Measurements from ENCODE around the gene SUMO3.
A peak's percentile ranks its signal among the peaks of the same experiment; 100 is the strongest.

Gene SUMO3

DNA sequence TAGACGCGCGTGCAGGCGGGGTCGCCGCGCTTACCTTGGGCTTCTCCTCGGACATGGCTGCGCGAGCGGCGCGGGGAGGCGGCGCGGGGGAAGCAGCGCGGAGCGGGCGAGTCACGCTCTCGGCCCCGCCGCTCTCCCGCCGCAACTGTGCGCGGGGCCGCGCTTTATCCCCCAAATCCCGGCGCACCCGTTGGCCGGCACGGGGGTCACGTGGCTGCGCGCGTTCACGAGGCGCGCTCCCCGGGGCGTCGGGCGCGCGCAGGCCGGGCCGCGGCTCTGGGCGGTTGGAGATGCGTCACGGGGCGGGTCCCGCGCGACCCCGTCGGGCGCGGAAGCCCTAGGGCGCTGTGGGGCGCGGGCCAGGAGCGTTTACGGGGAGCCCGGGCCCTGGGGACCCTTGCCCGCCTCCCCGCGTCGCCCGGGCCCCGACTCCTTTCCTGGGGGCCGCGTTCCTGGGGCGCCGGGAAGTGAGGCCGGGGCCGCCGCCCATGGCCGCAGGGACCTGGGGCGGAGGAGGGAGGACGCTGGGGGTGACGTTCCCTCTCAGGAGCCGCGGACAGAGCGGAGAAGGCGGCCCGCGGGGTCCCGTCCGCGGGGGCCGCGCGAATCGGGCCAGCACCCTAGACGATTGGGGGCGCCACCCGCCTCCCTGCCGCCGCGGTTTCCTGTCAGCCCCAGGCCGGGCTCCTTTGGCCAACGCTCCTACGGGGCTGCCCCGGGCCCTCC, at the start of gene SUMO3:
Gene SUMO3 (minus strand): TSS at position 149 of the 726 bp plus-strand sequence. CDS start 94 bp downstream, at position 55.
- H3K4me1 ChIP-seq = peaks cover 45 to 55% (median 53%) of the 10 kb centered on the region in 10 experiments

DNA sequence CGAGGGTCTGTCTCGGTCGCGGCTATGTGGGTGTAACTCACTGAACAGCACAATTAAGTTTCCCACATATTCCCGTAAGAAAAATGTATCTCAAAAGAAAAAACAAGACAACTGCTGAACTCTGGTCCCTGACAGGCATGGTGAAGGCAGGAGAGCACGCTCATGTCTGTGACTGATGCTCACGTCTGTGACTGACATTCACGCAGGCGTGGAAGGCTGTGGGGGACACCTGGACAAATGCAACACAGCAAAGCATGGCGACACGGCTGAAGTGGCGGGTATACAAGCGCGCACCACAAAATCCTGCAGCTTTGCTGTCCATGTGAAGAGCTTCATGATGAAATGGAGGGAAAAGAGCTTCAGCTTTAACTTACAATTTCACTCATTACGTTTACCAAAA, 49.6 kb upstream of the SUMO3 start:
- Histone ChIP-seq H3K4me1 (peaks cover 71 to 91% (median 86%) of the 10 kb centered on the region in 10 experiments), H3K36me3 (peaks cover 32 to 75% (median 60%) of the 10 kb centered on the region in 11 experiments), H3K27ac (peak overlapping the region in 5 of 11 experiments; percentile 23 to 69 (median 59); a peak in 5 of 22 replicates), H3K9me3 (replicated peaks in 1 of 11) (no peaks in the 10 kb centered on the region), H3K27me3 (peaks cover 0 to 14% (median 0%) of the 10 kb centered on the region in 11 experiments; a peak in 6 of 22 replicates), H3K9ac (peak overlapping the region in 2 of 11 experiments; percentile 28 to 42; a peak in 1 of 22 replicates), H3K4me2 (peak overlapping the region; percentile 82 to 99 (median 97)), H4K20me1 (peaks cover 99 to 100% (median 100%) of the 10 kb centered on the region in 11 experiments), H3K4me3 (0 out of 20 replicates have a peak overlapping the region, but pooled peaks of 1 of the 10 experiments have one; percentile 32)
- TF ChIP-seq Cebpa-rat (IDR thresholded peaks at IDR 0.05) = no peak

More for the DNA sequence above, at the start of gene SUMO3:
- Histone ChIP-seq H3K9ac (peak within 1 kb of the TSS; percentile 95 to 99 (median 97)), H3K4me3 (peak within 1 kb of the TSS; percentile 67 to 84 (median 80)), H4K20me1 (peaks cover 43 to 45% (median 44%) of the 10 kb centered on the region in 11 experiments), H3K36me3 (peaks cover 4 to 22% (median 10%) of the 10 kb centered on the region in 11 experiments; a peak in 18 of 22 replicates), H3K4me2 (peak within 1 kb of the TSS; percentile 88 to 99 (median 96)), H3K27me3 (no peaks in the 10 kb centered on the region), H3K9me3 (replicated peaks in 1 of 11) (peaks cover 25 to 42% (median 34%) of the 10 kb centered on the region in 11 experiments), H3K27ac (peak within 1 kb of the TSS; percentile 95 to 100 (median 98))
- no peak for TF ChIP-seq Cebpa-rat (IDR thresholded peaks at IDR 0.05)

DNA sequence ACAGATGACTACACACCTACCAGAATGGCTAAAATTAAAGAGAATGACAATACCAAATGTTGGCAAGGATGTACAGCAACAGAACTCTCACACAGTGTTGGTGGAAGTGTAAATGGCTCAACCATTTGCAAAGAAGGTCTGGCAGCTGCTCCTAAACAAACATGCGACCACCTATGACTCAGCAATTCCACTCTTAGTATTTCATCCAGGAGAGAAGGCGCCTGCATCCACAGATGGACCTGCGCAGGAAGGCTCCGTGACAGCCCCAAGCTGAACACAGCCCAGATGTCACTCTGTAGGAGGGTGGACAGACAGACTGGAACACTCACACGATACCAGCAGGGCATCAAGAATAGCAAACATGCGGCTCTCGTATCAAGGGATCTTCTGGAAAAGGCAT, 48.9 kb upstream of the SUMO3 start:
- Histone ChIP-seq H3K27me3 (peaks cover 0 to 14% (median 0%) of the 10 kb centered on the region in 11 experiments; a peak in 6 of 22 replicates), H3K4me2 (peak overlapping the region; percentile 82 to 99 (median 97)), H3K9me3 (replicated peaks in 1 of 11) (no peaks in the 10 kb centered on the region), H3K36me3 (peaks cover 38 to 82% (median 67%) of the 10 kb centered on the region in 11 experiments), H3K27ac (peak overlapping the region in 9 of 11 experiments; percentile 13 to 77 (median 62); a peak in 11 of 22 replicates), H3K9ac (peak overlapping the region in 3 of 11 experiments; percentile 11 to 42 (median 25); a peak in 5 of 22 replicates), H3K4me1 (peaks cover 71 to 93% (median 83%) of the 10 kb centered on the region in 10 experiments), H3K4me3 (0 out of 20 replicates have a peak overlapping the region, but pooled peaks of 1 of the 10 experiments have one; percentile 32), H4K20me1 (peaks cover 99 to 100% (median 100%) of the 10 kb centered on the region in 11 experiments)
- no peak for TF ChIP-seq Cebpa-rat (IDR thresholded peaks at IDR 0.05)

- H3K27me3 ChIP-seq = peaks cover 0 to 14% (median 0%) of the 10 kb centered on the region in 11 experiments; a peak in 6 of 22 replicates
- peak overlapping the region; percentile 82 to 99 (median 97) for H3K4me2 ChIP-seq
- H3K4me1 ChIP-seq = peaks cover 61 to 88% (median 75%) of the 10 kb centered on the region in 10 experiments
- H4K20me1 ChIP-seq = peaks cover 99 to 100% (median 100%) of the 10 kb centered on the region in 11 experiments
- H3K9ac ChIP-seq = peak overlapping the region in 10 of 11 experiments; percentile 2 to 68 (median 44); a peak in 15 of 22 replicates
- H3K9me3 ChIP-seq (replicated peaks in 1 of 11) = no peaks in the 10 kb centered on the region
- H3K27ac ChIP-seq = peak overlapping the region in 10 of 11 experiments; percentile 32 to 77 (median 60); a peak in 18 of 22 replicates
- H3K36me3 ChIP-seq = peaks cover 48 to 84% (median 68%) of the 10 kb centered on the region in 11 experiments
- peak overlapping the region in 6 of 10 experiments; percentile 12 to 56 (median 22); a peak in 6 of 20 replicates for H3K4me3 ChIP-seq
- peak in 3 of 11 experiments; percentile 25 to 49 (median 28); a peak in 2 of 22 replicates for TF ChIP-seq Cebpa-rat (IDR thresholded peaks at IDR 0.05)
Measured at GRCh38 chr21:44865561-44866280, 47.9 kb upstream of the SUMO3 start.

GRCh38 chr21:44862869-44863685, 45.2 kb upstream of the SUMO3 start:
- Histone ChIP-seq H3K27ac (no peak overlapping the region), H3K9ac (peak overlapping the region in 1 of 11 experiments; percentile 25; a peak in 1 of 22 replicates), H3K36me3 (peaks cover 72 to 88% (median 85%) of the 10 kb centered on the region in 11 experiments)

DNA sequence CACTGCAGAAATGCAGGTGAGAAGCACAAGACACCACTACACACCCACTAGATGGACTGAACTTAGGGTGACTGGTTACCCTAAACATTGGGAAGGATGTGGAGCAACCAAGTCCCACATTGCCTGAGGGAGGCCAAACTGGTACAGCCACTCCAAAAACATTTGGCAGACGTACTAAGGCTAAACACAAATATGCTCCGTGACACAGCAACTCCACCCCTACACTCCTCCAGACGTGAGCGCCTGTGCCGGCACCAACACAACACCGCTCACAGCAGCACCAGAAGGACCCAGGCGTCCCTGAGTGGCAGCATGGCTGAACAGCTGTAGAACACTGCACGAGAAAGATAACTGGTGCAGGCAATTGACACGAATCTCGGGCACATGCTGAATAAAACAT, 40.9 kb upstream of the SUMO3 start:
- H4K20me1 ChIP-seq = peaks cover 91 to 100% (median 99%) of the 10 kb centered on the region in 11 experiments
- H3K36me3 ChIP-seq = peaks cover 64 to 100% (median 85%) of the 10 kb centered on the region in 11 experiments
- peaks cover 38 to 76% (median 65%) of the 10 kb centered on the region in 10 experiments for H3K4me1 ChIP-seq
- H3K9me3 ChIP-seq (replicated peaks in 1 of 11) = no peaks in the 10 kb centered on the region
- TF ChIP-seq Cebpa-rat (IDR thresholded peaks at IDR 0.05) = no peak
- H3K27me3 ChIP-seq = peaks cover 0 to 4% (median 0%) of the 10 kb centered on the region in 11 experiments; a peak in 1 of 22 replicates
- no peak overlapping the region for H3K27ac ChIP-seq
- no peak overlapping the region for H3K4me3 ChIP-seq
- H3K9ac ChIP-seq = no peak overlapping the region
- peak overlapping the region; percentile 1 to 98 (median 92); a peak in 18 of 22 replicates for H3K4me2 ChIP-seq

More at GRCh38 chr21:44862869-44863685, 45.2 kb upstream of the SUMO3 start:
- Histone ChIP-seq H3K27me3 (peaks cover 0 to 10% (median 0%) of the 10 kb centered on the region in 11 experiments; a peak in 6 of 22 replicates), H4K20me1 (peaks cover 99 to 100% (median 100%) of the 10 kb centered on the region in 11 experiments), H3K4me1 (peaks cover 34 to 76% (median 64%) of the 10 kb centered on the region in 10 experiments), H3K4me2 (no peak overlapping the region), H3K9me3 (replicated peaks in 1 of 11) (no peaks in the 10 kb centered on the region), H3K4me3 (no peak overlapping the region)
- TF ChIP-seq Cebpa-rat (IDR thresholded peaks at IDR 0.05) = no peak

DNA sequence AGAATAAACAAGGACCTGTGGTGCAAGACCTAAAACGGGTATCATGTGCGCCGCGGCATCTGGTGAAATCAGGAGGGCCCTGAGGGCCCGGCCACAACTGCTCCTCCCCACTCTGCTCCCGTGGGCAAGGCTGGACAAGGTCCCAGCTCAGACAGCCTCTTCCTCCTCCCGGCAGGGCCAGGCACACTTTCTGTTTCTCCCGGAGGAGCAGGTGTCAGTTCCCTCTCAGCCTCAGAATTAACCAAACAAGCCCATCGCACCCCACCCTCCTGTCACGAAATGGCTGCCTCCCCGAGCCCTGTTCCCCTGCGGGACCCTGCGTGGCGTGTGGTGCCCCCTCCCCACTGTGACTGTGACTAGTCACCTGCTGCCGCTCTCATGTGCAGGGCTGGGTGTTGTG, 40.4 kb upstream of the SUMO3 start:
- peaks cover 59 to 100% (median 85%) of the 10 kb centered on the region in 11 experiments for H3K36me3 ChIP-seq
- H3K4me1 ChIP-seq = peaks cover 43 to 81% (median 67%) of the 10 kb centered on the region in 10 experiments
- H3K9me3 ChIP-seq (replicated peaks in 1 of 11) = no peaks in the 10 kb centered on the region
- no peak for TF ChIP-seq Cebpa-rat (IDR thresholded peaks at IDR 0.05)
- H3K4me3 ChIP-seq = no peak overlapping the region
- H4K20me1 ChIP-seq = peaks cover 91 to 100% (median 99%) of the 10 kb centered on the region in 11 experiments
- peaks cover 0 to 4% (median 0%) of the 10 kb centered on the region in 11 experiments; a peak in 1 of 22 replicates for H3K27me3 ChIP-seq
- H3K27ac ChIP-seq = no peak overlapping the region
- peak overlapping the region in 1 of 11 experiments; percentile 13; a peak in 1 of 22 replicates for H3K9ac ChIP-seq
- peak overlapping the region; percentile 1 to 98 (median 92); a peak in 19 of 22 replicates for H3K4me2 ChIP-seq

All from BLaER1 treated with 17β-estradiol and CSF1 and Interleukin-3, amounts not matched to agents 10 nM and 100 nM (cell line).